ENCODE measurements around the gene NFE2L3. TPM values are rescaled to one million over a fixed set of nuclear protein-coding genes. Genes with fewer than 3 reads are reported as not detected.
A peak's percentile ranks its signal among the peaks of the same experiment; 100 is the strongest.

Gene NFE2L3
- total and polyA plus RNA-seq, 9 of the 15 experiments (the other 6 are each of a cell fraction or from before 2014, with no cell fraction given): 2.9 to 16.9 (median 12.4) TPM

GRCh38 chr7:26192485-26193087 is 40.6 kb downstream of the NFE2L3 start (continued):
- TF ChIP-seq CHD7 (IDR thresholded peaks at IDR 0.05; ENCODE audit: low read depth, low read length) (no peak), POLR2AphosphoS5 (IDR thresholded peaks at IDR 0.05; ENCODE audit: control insufficient read depth, insufficient read depth, low read depth, low read length) (peak; percentile 33), ZNF696 (CRISPR knock-in tag; conservative IDR thresholded peaks at IDR 0.05) (0 out of 2 replicates have a peak, but pooled peaks have one; percentile 7), ZBTB34 (CRISPR knock-in tag; IDR thresholded peaks at IDR 0.05) (no peak), KHSRP (IDR thresholded peaks at IDR 0.05) (0 out of 2 replicates have a peak, but pooled peaks have one; percentile 18), RFX1 (IDR thresholded peaks at IDR 0.05) (no peak), RUNX1 (IDR thresholded peaks at IDR 0.05; ENCODE audit: low read depth) (no peak), CCAR2 (IDR thresholded peaks at IDR 0.05; ENCODE audit: low read depth, low read length) (no peak), NR3C1 (CRISPR knock-in tag; IDR thresholded peaks at IDR 0.05) (no peak), MAFK (IDR thresholded peaks at IDR 0.05; ENCODE audit: low read length) (no peak), CREM (IDR thresholded peaks at IDR 0.05; ENCODE audit: low read depth) (no peak), CEBPB (tag; IDR thresholded peaks at IDR 0.05) (no peak), ZNF24 (IDR thresholded peaks at IDR 0.05) (no peak), XRCC3 (IDR thresholded peaks at IDR 0.05) (no peak), PYGO2 (tag; IDR thresholded peaks at IDR 0.05) (no peak)
